IMR-90 (cell line): ENCODE results near the gene CYB5A.

ENCODE experiments used
- CEBPB ChIP-seq: IDR thresholded peaks from 2 replicates; pipeline ENCODE4 v1.6.1; 2012; ENCODE audit warnings: low read depth, low read length, improper control_type of control experiment
- CTCF ChIP-seq: conservative IDR thresholded peaks from 2 replicates; pipeline ENCODE4 v1.5.1; 2012; ENCODE audit warnings: mild to moderate bottlenecking, low read depth, low read length, improper control_type of control experiment
- USF2 ChIP-seq: fragments of 150-350 bp; IDR thresholded peaks from 2 replicates; pipeline ENCODE4 v1.6.1; 2017; ENCODE audit warnings: mild to moderate bottlenecking, antibody characterized with exemption, low read length, low read depth

GRCh38 chr18:74326231-74326630 is 34.5 kb upstream of the CYB5A start:
- TF ChIP-seq CTCF (no peak), CEBPB (no peak), USF2 (no peak)
